H1 (cell line): ENCODE results near the gene DAAM1. TPM values are rescaled to one million over a fixed set of nuclear protein-coding genes. Genes with fewer than 3 reads are reported as not detected.

Source experiments
- CTCF ChIA-PET: fragments of 300-600 bp; sonication (Branson Sonifier 250); formaldehyde crosslinking; loops from one replicate; lab custom pipeline; 2021; ENCODE audit not compliant: partially characterized antibody; lab: Charles Lee
- POLR2A ChIA-PET: fragments of 300-600 bp; sonication (Branson Sonifier 250); formaldehyde crosslinking; loops from one replicate; lab custom pipeline; 2021; ENCODE audit warnings: inconsistent platforms; ENCODE audit not compliant: partially characterized antibody; lab: Charles Lee
- DNase-seq, 2 experiments: peaks; one replicate each; pipeline versions ENCODE4 v3.0.0 to v3.0.0-alpha.2; 2010 to 2022; ENCODE audit warnings: low spot score in 2 of 2, low read depth in 1 of 2, mixed read lengths in 1 of 2
- FAIRE-seq: peaks from 2 replicates; lab custom pipeline; 2011; peaks lifted over from hg19 to GRCh38; lab: Jason Lieb, UNC
- H2AFZ ChIP-seq: 2 replicates; pipeline ENCODE4 v1.8.1; 2012; ENCODE audit warnings: low read length, inconsistent platforms
- H2AK5ac ChIP-seq: 2 replicates; pipeline ENCODE4 v1.6.1; 2013; ENCODE audit warnings: low read depth, low read length
- H2BK120ac ChIP-seq: replicated peaks from 2 replicates; pipeline ENCODE3; 2013; ENCODE audit warnings: low read depth, low read length, inconsistent platforms
- H2BK12ac ChIP-seq: 2 replicates; pipeline ENCODE4 v1.6.1; 2013; ENCODE audit warnings: low read depth, low read length
- H2BK15ac ChIP-seq: 2 replicates; pipeline ENCODE4 v1.6.1; 2013; ENCODE audit warnings: low read length
- H2BK20ac ChIP-seq: 2 replicates; pipeline ENCODE4 v1.6.1; 2013; ENCODE audit warnings: low read length
- H2BK5ac ChIP-seq: 2 replicates; pipeline ENCODE4 v1.6.1; 2013; ENCODE audit warnings: low read depth, low read length
- H3K14ac ChIP-seq: 2 replicates; pipeline ENCODE4 v1.6.1; 2013; ENCODE audit warnings: inconsistent platforms; ENCODE audit not compliant: insufficient read length
- H3K18ac ChIP-seq: 2 replicates; pipeline ENCODE4 v1.6.1; 2013; ENCODE audit warnings: low read length; ENCODE audit errors: extremely low read depth
- H3K23ac ChIP-seq: 2 replicates; pipeline ENCODE4 v1.6.1; 2013; ENCODE audit warnings: inconsistent platforms; ENCODE audit not compliant: insufficient read length
- H3K23me2 ChIP-seq: 2 replicates; pipeline ENCODE4 v1.6.1; 2013; ENCODE audit warnings: low read depth, low read length
- H3K27ac ChIP-seq: 2 replicates; pipeline ENCODE4 v1.6.1; 2011; ENCODE audit warnings: low read depth, low read length, inconsistent platforms
- H3K27me3 ChIP-seq, 4 experiments: replicated peaks in 1 of 4; 1 replicate in 1 of 4; 2 replicates in 3 of 4; pipeline versions ENCODE4 v1.6.1 to v1.8.1; 2011 to 2013; ENCODE audit warnings: low read length in 3 of 4, mild to moderate bottlenecking in 3 of 4, inconsistent platforms in 2 of 4, mixed read lengths in 2 of 4, moderate library complexity in 1 of 4; ENCODE audit not compliant: control insufficient read depth in 3 of 4, insufficient read depth in 3 of 4; ENCODE audit errors: extremely low read depth in 1 of 4
- H3K36me3 ChIP-seq, 4 experiments: 2 replicates each; pipeline versions ENCODE4 v1.6.1 to v1.8.1; 2011 to 2013; ENCODE audit warnings: mild to moderate bottlenecking in 4 of 4, low read length in 3 of 4, moderate library complexity in 2 of 4, control low read depth in 1 of 4, inconsistent platforms in 1 of 4; ENCODE audit not compliant: insufficient read depth in 4 of 4, control insufficient read depth in 2 of 4
- H3K4ac ChIP-seq: replicated peaks from 2 replicates; pipeline ENCODE3; 2013; ENCODE audit warnings: low read length, low read depth, mixed read lengths, inconsistent platforms; ENCODE audit not compliant: insufficient read length
- H3K4me1 ChIP-seq, 4 experiments: replicated peaks in 1 of 4; 1 replicate in 1 of 4; 2 replicates in 3 of 4; pipeline versions ENCODE4 v1.6.1 to v1.8.1; 2011 to 2013; ENCODE audit warnings: low read length in 3 of 4, inconsistent platforms in 2 of 4, mixed read lengths in 1 of 4; ENCODE audit not compliant: insufficient read depth in 4 of 4, control insufficient read depth in 3 of 4
- H3K4me2 ChIP-seq, 2 experiments: 2 replicates each; pipeline versions ENCODE4 v1.6.1 to v1.8.1; 2011 to 2013; ENCODE audit warnings: low read depth in 2 of 2, low read length in 2 of 2, control low read depth in 1 of 2, inconsistent platforms in 1 of 2, mild to moderate bottlenecking in 1 of 2; ENCODE audit not compliant: insufficient read depth in 1 of 2
- H3K4me3 ChIP-seq, 4 experiments: fragments of 200-600, 300-600 bp in 1 of 4; sonication (generic), shearing (Covaris generic), sonication (Bioruptor Twin) in 1 of 4; 2 replicates each; pipeline versions ENCODE4 v1.5.1 to v1.8.1; 2011 to 2016; ENCODE audit warnings: low read length in 4 of 4, low read depth in 3 of 4, control low read depth in 2 of 4, inconsistent platforms in 2 of 4, mild to moderate bottlenecking in 2 of 4, mixed read lengths in 1 of 4, moderate library complexity in 1 of 4; ENCODE audit not compliant: insufficient read depth in 2 of 4; ENCODE audit errors: extremely low read depth in 1 of 4
- H3K56ac ChIP-seq: replicated peaks from 2 replicates; pipeline ENCODE3; 2013; ENCODE audit warnings: low read depth, mild to moderate bottlenecking, mixed read lengths, low read length, inconsistent platforms; ENCODE audit not compliant: insufficient read length
- H3K79me1 ChIP-seq: 2 replicates; pipeline ENCODE4 v1.6.1; 2013; ENCODE audit warnings: low read depth, low read length, control low read depth
- H3K79me2 ChIP-seq, 2 experiments: 2 replicates each; pipeline versions ENCODE4 v1.6.1 to v1.8.1; 2012 to 2013; ENCODE audit warnings: low read length in 2 of 2, mild to moderate bottlenecking in 2 of 2, inconsistent platforms in 1 of 2; ENCODE audit not compliant: insufficient read depth in 2 of 2, control insufficient read depth in 1 of 2
- H3K9ac ChIP-seq, 4 experiments: replicated peaks in 1 of 4; 1 replicate in 1 of 4; 2 replicates in 3 of 4; pipeline versions ENCODE4 v1.6.1 to v1.8.1; 2011 to 2013; ENCODE audit warnings: low read depth in 3 of 4, low read length in 3 of 4, control low read depth in 2 of 4, mild to moderate bottlenecking in 2 of 4, moderate library complexity in 2 of 4, inconsistent platforms in 1 of 4; ENCODE audit errors: extremely low read depth in 1 of 4
- H3K9me3 ChIP-seq, 2 experiments: 2 replicates each; pipeline versions ENCODE4 v1.6.1 to v1.8.1; 2012 to 2013; ENCODE audit warnings: mild to moderate bottlenecking in 2 of 2, moderate library complexity in 2 of 2, control low read depth in 1 of 2, inconsistent platforms in 1 of 2, low read depth in 1 of 2, low read length in 1 of 2, mixed read lengths in 1 of 2; ENCODE audit not compliant: insufficient read depth in 2 of 2
- H4K20me1 ChIP-seq, 2 experiments: replicated peaks in 1 of 2; 2 replicates each; pipeline versions ENCODE3 to v1.8.1; 2011 to 2013; ENCODE audit warnings: inconsistent platforms in 2 of 2, low read length in 2 of 2, mild to moderate bottlenecking in 1 of 2; ENCODE audit not compliant: insufficient read depth in 2 of 2, control insufficient read depth in 1 of 2
- H4K5ac ChIP-seq: 2 replicates; pipeline ENCODE4 v1.6.1; 2013; ENCODE audit warnings: low read length, low read depth, mixed read lengths, inconsistent platforms; ENCODE audit not compliant: insufficient read length
- H4K8ac ChIP-seq: 2 replicates; pipeline ENCODE4 v1.8.0; 2013; ENCODE audit warnings: mild to moderate bottlenecking, moderate library complexity, low read length, inconsistent platforms; ENCODE audit not compliant: insufficient read depth; ENCODE audit errors: extremely low read depth
- H4K91ac ChIP-seq: replicated peaks from 2 replicates; pipeline ENCODE3; 2013; ENCODE audit warnings: low read length, mixed read lengths, inconsistent platforms; ENCODE audit not compliant: insufficient read length
- CBX5 ChIP-seq: fragments of 300-800, 300-1000 bp; sonication (generic); IDR thresholded peaks from 2 replicates; pipeline ENCODE4 v1.7.1; 2016; ENCODE audit warnings: antibody characterized with exemption, low read length, low read depth
- CTBP2 ChIP-seq: IDR thresholded peaks from 2 replicates; pipeline ENCODE4 v1.7.0; 2011; ENCODE audit warnings: borderline replicate concordance, mild to moderate bottlenecking, moderate library complexity, mixed read lengths, low read length; ENCODE audit not compliant: insufficient read depth, insufficient read length
- EGR1 ChIP-seq: IDR thresholded peaks from 2 replicates; pipeline ENCODE4 v1.6.1; 2011; ENCODE audit warnings: low read depth, low read length, borderline replicate concordance
- JUN ChIP-seq: IDR thresholded peaks from 2 replicates; pipeline ENCODE4 v1.6.1; 2011; ENCODE audit warnings: low read depth, mild to moderate bottlenecking, improper control_type of control experiment, low read length
- KDM5A ChIP-seq: fragments of 200-600 bp; IDR thresholded peaks from 2 replicates; pipeline ENCODE4 v1.7.1; 2012; ENCODE audit warnings: mild to moderate bottlenecking, low read length, inconsistent platforms, mixed read lengths
- MAFK ChIP-seq: IDR thresholded peaks from 2 replicates; pipeline ENCODE4 v1.6.1; 2012; ENCODE audit warnings: low read depth, mild to moderate bottlenecking, improper control_type of control experiment, low read length
- NRF1 ChIP-seq: IDR thresholded peaks from 2 replicates; pipeline ENCODE4 v1.6.1; 2011; ENCODE audit warnings: mild to moderate bottlenecking, low read depth, low read length, improper control_type of control experiment
- RAD21 ChIP-seq, 2 experiments: IDR thresholded peaks in 1 of 2; conservative IDR thresholded peaks in 1 of 2; 2 replicates each; pipeline ENCODE4 v1.6.1; 2011; ENCODE audit warnings: low read depth in 2 of 2, low read length in 2 of 2, improper control_type of control experiment in 1 of 2, inconsistent platforms in 1 of 2, mild to moderate bottlenecking in 1 of 2, moderate library complexity in 1 of 2
- YY1 ChIP-seq: IDR thresholded peaks from 2 replicates; pipeline ENCODE4 v1.6.1; 2011; ENCODE audit warnings: low read depth, mild to moderate bottlenecking, low read length
- WGBS, 2 experiments: shearing (Covaris generic) in 1 of 2; methylation state at CpG; one replicate each; pipeline versions ENCODE4 v1.1.6 to v1.1.7; 2013 to 2015; ENCODE audit warnings: low lambda C conversion rate in 2 of 2, mixed read lengths in 2 of 2, inconsistent platforms in 1 of 2, low coverage in 1 of 2, missing lambda C conversion rate in 1 of 2; ENCODE audit not compliant: insufficient replicate concordance in 2 of 2, insufficient coverage in 1 of 2, insufficient read length in 1 of 2; ENCODE audit errors: extremely low coverage in 1 of 2, missing lambda C conversion rate in 1 of 2; 5-methylcytosine and 5-hydroxymethylcytosine counted together
- polyA plus RNA-seq, 7 experiments: library from polyadenylated mRNA; depleted of rRNA in 3 of 7; stranded (reverse) in 5 of 7; unstranded in 2 of 7; fragments of >200 nt in 5 of 7; fragments of 200-250 nt in 2 of 7; gene quantifications; 1 replicate in 5 of 7; 2 replicates in 1 of 7; 4 replicates in 1 of 7; pipeline versions ENCODE4 v1.2.1 to v1.2.3, GENCODE V29; 2011 to 2013; ENCODE audit warnings: missing spikeins in 2 of 7, mixed read lengths in 2 of 7
- total RNA-seq: library from RNA; stranded (reverse); fragmentation: NEBNext Ultra II Directional; extraction: Animal tissue kit (Norgen Biotek cat#: 25700); gene quantifications from 2 replicates; pipeline ENCODE4 v1.2.1, GENCODE V29; 2021

The DAAM1 gene
- total and polyA plus RNA-seq, 2 of the 8 experiments (the other 6 are each of a cell fraction or from before 2014, with no cell fraction given): 5.0 to 44.9 TPM

DNA sequence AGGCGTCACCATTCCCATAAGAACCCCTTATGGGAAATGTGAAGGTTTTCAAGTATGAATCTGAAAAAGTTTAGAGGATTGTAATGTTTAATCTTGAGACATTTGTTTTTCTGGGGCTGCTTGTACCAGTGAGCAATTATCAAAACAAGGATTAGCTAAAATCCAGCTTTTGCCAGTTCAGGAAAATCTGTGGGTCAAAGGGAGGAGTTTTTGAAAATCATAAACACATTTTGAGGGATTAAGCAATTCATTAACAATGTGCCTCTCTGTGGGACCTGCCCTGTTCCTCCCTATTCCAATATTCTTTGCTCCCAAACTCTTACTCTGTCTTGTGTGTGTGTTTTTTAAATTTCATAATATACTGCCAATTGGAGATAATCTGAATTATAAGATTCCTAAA, 11.7 kb upstream of the DAAM1 start:
- H2AFZ ChIP-seq: no peak overlapping the region
- no peaks in the 10 kb centered on the region for H4K20me1 ChIP-seq
- no peak overlapping the region for H3K4me2 ChIP-seq
- no peak overlapping the region for H4K8ac ChIP-seq
- no peak overlapping the region for H3K18ac ChIP-seq
- no peak overlapping the region for H3K9ac ChIP-seq
- ChIA-PET POLR2A (no interaction called here), CTCF (interaction anchor here (0.7 to 1.0 kb wide), 2 partner anchors 13 to 17 kb away, joined by 3 read pairs; no protein-coding TSS in a partner anchor)
- WGBS, 2 experiments: 93% methylated on average over 1 of the region's 1 CpG; no CpG with 5 or more reads in 1 of the 2 experiments
- H3K56ac ChIP-seq: no peak overlapping the region
- no peak overlapping the region for H2BK120ac ChIP-seq
- no peak overlapping the region for H4K91ac ChIP-seq
- no peak overlapping the region for H2BK20ac ChIP-seq
- H2BK12ac ChIP-seq: no peak overlapping the region
- no peak overlapping the region for H3K4ac ChIP-seq
- no peaks in the 10 kb centered on the region for H3K36me3 ChIP-seq
- H2AK5ac ChIP-seq: no peak overlapping the region
- no peak overlapping the region for H3K14ac ChIP-seq
- H3K27me3 ChIP-seq: no peaks in the 10 kb centered on the region
- H3K9me3 ChIP-seq: no peaks in the 10 kb centered on the region
- H3K4me3 ChIP-seq: no peak overlapping the region
- H3K79me1 ChIP-seq: no peaks in the 10 kb centered on the region
- DNase-seq (no peak), FAIRE-seq (no peak)
- no peaks in the 10 kb centered on the region for H3K79me2 ChIP-seq
- no peak overlapping the region for H3K27ac ChIP-seq
- no peak overlapping the region for H4K5ac ChIP-seq
- no peak overlapping the region for H2BK5ac ChIP-seq
- TF ChIP-seq YY1: no peak
- TF ChIP-seq MAFK: no peak
- TF ChIP-seq CBX5: no peak
- TF ChIP-seq JUN: no peak
- TF ChIP-seq KDM5A: no peak
- TF ChIP-seq CTBP2: no peak
- TF ChIP-seq RAD21 (IDR thresholded peaks at IDR 0.05 in 1 of 2, conservative IDR thresholded peaks at IDR 0.05 in 1 of 2; ENCODE audit: low read depth in 2 of 2, low read length in 2 of 2): no peak
- no peak for TF ChIP-seq EGR1
- no peak for TF ChIP-seq NRF1
- H3K23ac ChIP-seq: no peak overlapping the region
- no peaks in the 10 kb centered on the region for H3K4me1 ChIP-seq
- no peak overlapping the region for H2BK15ac ChIP-seq
- H3K23me2 ChIP-seq: no peaks in the 10 kb centered on the region
